ENCODE results near the gene DGKG. TPM values are rescaled to one million over a fixed set of nuclear protein-coding genes. Genes with fewer than 3 reads are reported as not detected.

The DGKG gene
- total RNA-seq, 6 experiments from 2014 or later = 1.5 to 3.6 (median 2.0) TPM

DNA sequence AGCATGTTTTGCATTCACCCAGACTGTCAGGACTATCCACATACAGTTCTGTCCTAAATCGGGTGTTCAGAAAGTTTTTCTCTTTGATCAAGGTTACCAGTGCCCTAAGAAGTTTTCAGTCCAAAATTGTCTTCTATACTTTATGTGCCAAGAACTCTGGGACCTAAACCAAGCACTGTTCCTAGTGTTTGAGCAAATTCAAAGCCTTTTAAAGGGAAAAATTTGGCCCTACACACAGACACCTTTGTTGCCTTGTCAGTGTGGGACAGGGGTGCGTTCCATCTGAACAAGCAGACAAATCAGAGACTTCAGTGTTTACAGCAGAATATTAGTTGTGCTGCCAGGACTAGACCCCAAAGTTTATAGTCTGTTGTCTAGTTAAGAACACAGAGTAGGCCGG lies 50.6 kb downstream of the DGKG start:
- intact Hi-C loops (cut with DNase I) = no loop called here
- ATAC-seq (no peak), DNase-seq (no peak)
- 89% methylated on average over 3 of the region's 3 CpGs for WGBS (ENCODE audit: insufficient coverage, low coverage, low lambda C conversion rate, missing lambda C conversion rate)
- no peaks in the 10 kb centered on the region for H3K9me3 ChIP-seq
- no peaks in the 10 kb centered on the region for H3K36me3 ChIP-seq
- H3K4me3 ChIP-seq = no peak overlapping the region
- H3K4me1 ChIP-seq = no peaks in the 10 kb centered on the region
- H3K27me3 ChIP-seq = no peaks in the 10 kb centered on the region
- H3K27ac ChIP-seq = no peak overlapping the region
- TF ChIP-seq, protein P1, sequence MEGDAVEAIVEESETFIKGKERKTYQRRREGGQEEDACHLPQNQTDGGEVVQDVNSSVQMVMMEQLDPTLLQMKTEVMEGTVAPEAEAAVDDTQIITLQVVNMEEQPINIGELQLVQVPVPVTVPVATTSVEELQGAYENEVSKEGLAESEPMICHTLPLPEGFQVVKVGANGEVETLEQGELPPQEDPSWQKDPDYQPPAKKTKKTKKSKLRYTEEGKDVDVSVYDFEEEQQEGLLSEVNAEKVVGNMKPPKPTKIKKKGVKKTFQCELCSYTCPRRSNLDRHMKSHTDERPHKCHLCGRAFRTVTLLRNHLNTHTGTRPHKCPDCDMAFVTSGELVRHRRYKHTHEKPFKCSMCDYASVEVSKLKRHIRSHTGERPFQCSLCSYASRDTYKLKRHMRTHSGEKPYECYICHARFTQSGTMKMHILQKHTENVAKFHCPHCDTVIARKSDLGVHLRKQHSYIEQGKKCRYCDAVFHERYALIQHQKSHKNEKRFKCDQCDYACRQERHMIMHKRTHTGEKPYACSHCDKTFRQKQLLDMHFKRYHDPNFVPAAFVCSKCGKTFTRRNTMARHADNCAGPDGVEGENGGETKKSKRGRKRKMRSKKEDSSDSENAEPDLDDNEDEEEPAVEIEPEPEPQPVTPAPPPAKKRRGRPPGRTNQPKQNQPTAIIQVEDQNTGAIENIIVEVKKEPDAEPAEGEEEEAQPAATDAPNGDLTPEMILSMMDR (IDR thresholded peaks at IDR 0.05) = no peak
- TF ChIP-seq POLR2A (IDR thresholded peaks at IDR 0.05) = no peak

DNA sequence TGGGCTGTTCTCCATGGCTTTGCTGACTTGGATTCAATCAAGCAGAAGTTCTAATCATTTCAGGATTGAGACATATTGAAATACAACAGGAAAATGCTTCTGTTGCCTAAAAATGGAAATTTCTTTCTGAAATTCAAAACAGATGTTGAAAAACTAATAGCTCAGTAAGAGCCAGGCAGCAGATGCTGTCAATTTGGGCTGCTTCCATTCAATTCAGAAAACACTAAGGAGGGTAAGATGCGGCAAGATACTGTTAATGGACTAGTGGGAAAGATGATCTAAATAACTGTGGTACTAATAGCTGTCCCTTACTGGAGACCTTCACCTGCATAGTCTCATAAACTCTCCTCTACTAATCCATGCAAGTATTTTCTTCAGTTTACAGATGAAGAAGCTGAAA lies 53.5 kb downstream of the DGKG start:
- H3K27ac ChIP-seq = no peak overlapping the region
- H3K27me3 ChIP-seq = no peaks in the 10 kb centered on the region
- H3K9me3 ChIP-seq = no peaks in the 10 kb centered on the region
- 78% methylated on average over 1 of the region's 1 CpG for WGBS (ENCODE audit: insufficient coverage, low coverage, low lambda C conversion rate, missing lambda C conversion rate)
- no peak for ATAC-seq
- TF ChIP-seq, protein P1 (IDR thresholded peaks at IDR 0.05) = no peak
- no peak for TF ChIP-seq POLR2A (IDR thresholded peaks at IDR 0.05)
- H3K36me3 ChIP-seq = peaks cover 0 to 4% (median 0%) of the 10 kb centered on the region in 4 donors
- intact Hi-C loops (cut with DNase I) = no loop called here
- H3K4me3 ChIP-seq = no peak overlapping the region
- H3K4me1 ChIP-seq = no peaks in the 10 kb centered on the region
- no peak for DNase-seq

DNA sequence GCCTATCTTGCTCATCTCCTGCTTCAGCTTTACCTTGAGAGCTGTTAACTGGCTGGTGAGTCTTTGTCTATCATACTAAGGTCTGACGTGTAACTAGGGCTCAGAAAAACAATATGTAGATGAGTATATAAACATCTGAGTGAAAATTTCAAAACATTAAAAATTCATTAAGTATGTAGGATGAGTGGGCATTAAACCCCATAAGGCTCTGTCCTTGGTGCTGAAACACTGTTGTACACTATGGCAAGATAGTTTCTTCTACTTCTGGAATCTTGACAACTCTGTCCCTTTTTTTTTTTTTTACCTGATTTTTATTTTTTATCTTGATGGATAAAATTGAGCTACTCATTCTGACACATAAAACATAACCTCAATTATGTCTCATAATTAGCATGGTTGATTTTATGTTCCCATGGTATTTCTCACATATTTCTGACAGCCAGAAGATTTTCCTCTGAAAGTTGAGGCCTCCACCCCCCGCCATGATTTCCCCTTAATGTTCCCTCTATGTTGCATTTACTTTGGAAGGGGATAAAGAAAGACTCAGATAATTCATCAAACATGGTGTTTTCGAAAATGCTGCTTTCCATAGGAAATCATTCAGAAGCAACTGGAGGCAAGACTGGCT lies 54.3 kb downstream of the DGKG start:
- WGBS (ENCODE audit: insufficient coverage, low coverage, low lambda C conversion rate, missing lambda C conversion rate) = 38% methylated on average over 3 of the region's 3 CpGs
- H3K36me3 ChIP-seq = peaks cover 0 to 4% (median 0%) of the 10 kb centered on the region in 4 donors
- no peak overlapping the region for H3K27ac ChIP-seq
- no peak overlapping the region for H3K4me3 ChIP-seq
- DNase-seq (no peak), ATAC-seq (no peak)
- H3K27me3 ChIP-seq = no peaks in the 10 kb centered on the region
- no peaks in the 10 kb centered on the region for H3K4me1 ChIP-seq
- intact Hi-C loops (cut with DNase I) = no loop called here
- TF ChIP-seq, protein P1 (IDR thresholded peaks at IDR 0.05) = no peak
- no peak for TF ChIP-seq POLR2A (IDR thresholded peaks at IDR 0.05)
- H3K9me3 ChIP-seq = no peaks in the 10 kb centered on the region

DNA sequence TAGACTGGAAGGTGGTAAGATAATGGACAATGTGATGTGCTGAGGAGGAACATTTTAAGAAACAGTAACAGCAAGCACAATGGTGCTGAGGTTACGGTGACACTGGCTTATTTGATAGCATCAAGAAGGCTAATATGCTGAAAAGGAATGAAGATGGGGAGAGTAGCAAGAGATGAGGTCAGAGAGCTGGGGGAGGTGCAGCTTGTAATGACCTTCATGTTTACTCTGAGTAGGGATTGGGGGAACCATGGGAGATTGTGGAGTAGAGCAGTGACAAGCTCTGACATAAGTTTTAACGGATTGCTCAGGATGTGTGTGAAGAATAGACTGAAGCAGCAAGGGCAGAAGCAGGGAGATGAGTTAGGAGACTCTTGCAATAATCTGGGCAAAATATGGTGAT lies 56.7 kb downstream of the DGKG start:
- ATAC-seq (no peak), DNase-seq (no peak)
- Histone ChIP-seq H3K27me3 (no peaks in the 10 kb centered on the region), H3K4me1 (no peaks in the 10 kb centered on the region), H3K36me3 (peaks cover 0 to 4% (median 0%) of the 10 kb centered on the region in 4 donors), H3K4me3 (no peak overlapping the region), H3K9me3 (no peaks in the 10 kb centered on the region), H3K27ac (no peak overlapping the region)
- no peak for TF ChIP-seq POLR2A (IDR thresholded peaks at IDR 0.05)
- TF ChIP-seq, protein P1 (IDR thresholded peaks at IDR 0.05) = no peak
- intact Hi-C loops (cut with DNase I) = no loop called here
- WGBS (ENCODE audit: insufficient coverage, low coverage, low lambda C conversion rate, missing lambda C conversion rate) = 63% methylated on average over 2 of the region's 2 CpGs

All from right lobe of liver (tissue), 6 donors.